ENCODE measurements around the gene CRELD2.

CRELD2 gene, protein sequence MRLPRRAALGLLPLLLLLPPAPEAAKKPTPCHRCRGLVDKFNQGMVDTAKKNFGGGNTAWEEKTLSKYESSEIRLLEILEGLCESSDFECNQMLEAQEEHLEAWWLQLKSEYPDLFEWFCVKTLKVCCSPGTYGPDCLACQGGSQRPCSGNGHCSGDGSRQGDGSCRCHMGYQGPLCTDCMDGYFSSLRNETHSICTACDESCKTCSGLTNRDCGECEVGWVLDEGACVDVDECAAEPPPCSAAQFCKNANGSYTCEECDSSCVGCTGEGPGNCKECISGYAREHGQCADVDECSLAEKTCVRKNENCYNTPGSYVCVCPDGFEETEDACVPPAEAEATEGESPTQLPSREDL

DNA sequence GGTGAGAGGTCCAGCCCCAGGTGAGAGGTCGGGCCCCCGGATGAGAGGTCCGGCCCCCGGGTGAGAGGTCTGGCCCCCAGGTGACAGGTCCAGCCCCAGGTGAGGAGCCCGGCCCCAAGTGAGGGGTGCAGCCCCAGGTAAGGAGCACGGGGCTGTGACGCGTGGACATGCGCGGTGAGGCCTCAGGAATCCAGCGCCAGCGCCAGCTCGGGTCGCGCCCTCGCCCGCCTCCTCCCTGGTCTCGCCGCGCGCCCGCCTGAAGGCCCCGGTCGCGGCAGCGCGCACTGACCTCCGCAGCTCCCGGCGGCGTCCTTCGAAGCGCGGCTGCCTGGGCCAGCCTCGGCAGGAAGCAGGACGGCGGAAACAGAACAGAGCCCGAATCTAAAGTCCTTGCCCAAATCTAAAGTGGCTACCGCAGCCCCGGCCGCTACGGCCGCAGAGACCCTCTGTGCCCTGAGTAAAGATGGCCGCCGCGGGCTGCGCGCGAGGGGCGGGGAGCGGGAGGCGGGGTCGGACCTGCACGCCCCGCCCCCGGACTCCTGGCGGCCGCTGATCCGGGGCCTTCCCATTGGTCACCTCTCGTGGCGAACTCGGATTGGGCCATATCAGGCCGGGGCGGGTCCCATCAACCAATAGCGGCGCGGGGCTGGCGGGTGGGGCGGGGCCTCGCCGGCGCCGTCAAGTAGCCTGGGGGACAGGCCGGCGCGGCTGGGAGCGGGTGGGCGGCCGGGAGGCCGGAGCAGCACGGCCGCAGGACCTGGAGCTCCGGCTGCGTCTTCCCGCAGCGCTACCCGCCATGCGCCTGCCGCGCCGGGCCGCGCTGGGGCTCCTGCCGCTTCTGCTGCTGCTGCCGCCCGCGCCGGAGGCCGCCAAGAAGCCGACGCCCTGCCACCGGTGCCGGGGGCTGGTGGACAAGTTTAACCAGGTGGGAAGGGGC lies at the start of gene CRELD2, which contains the start of gene ALG12:
TSS of gene CRELD2 (plus strand) at position 661 of the 937 bp plus-strand sequence. CDS start at position 797, 136 bp downstream.
TSS of gene ALG12 (minus strand) at position 465 of the 937 bp plus-strand sequence. CDS start 4,673 bp downstream, outside the sequence.
- peak; percentile 95 for DNase-seq
- Histone ChIP-seq H3K9ac (ENCODE audit: low read length) (peak within 1 kb of the TSS; percentile 88), H3K4me3 (ENCODE audit: low read length) (peak within 1 kb of the TSS; percentile 90), H3K4me1 (ENCODE audit: low read length) (peaks cover 7% of the 10 kb centered on the region; the same call in 1 of the 2 replicates), H3K9me3 (replicated peaks; ENCODE audit: insufficient read depth, low read length) (no peaks in the 10 kb centered on the region), H3K27me3 (replicated peaks; ENCODE audit: insufficient read depth, low read length) (no peaks in the 10 kb centered on the region), H3K27ac (ENCODE audit: low read length) (peak within 1 kb of the TSS; percentile 76; the same call in 1 of the 2 replicates), H3K36me3 (replicated peaks; ENCODE audit: insufficient read depth, low read length) (no peaks in the 10 kb centered on the region), H3K9me2 (replicated peaks; ENCODE audit: insufficient read depth, low read length) (no peaks in the 10 kb centered on the region), H3F3A (ENCODE audit: insufficient read depth, low read length) (no peaks in the 10 kb centered on the region), H3K4me2 (ENCODE audit: low read depth, low read length) (peak within 1 kb of the TSS; percentile 98), H4K20me1 (ENCODE audit: insufficient read depth, low read length) (no peaks in the 10 kb centered on the region), H2AFZ (ENCODE audit: low read length) (peak within 1 kb of the TSS; percentile 96), H3K79me2 (ENCODE audit: low read length) (peaks cover 19% of the 10 kb centered on the region)
- TF ChIP-seq EZH2 (optimal IDR thresholded peaks at IDR 0.05; ENCODE audit: low read depth, low read length): no peak
- TF ChIP-seq EZH2phosphoT487 (IDR thresholded peaks at IDR 0.05; ENCODE audit: low read length): no peak
- TF ChIP-seq, protein P1, sequence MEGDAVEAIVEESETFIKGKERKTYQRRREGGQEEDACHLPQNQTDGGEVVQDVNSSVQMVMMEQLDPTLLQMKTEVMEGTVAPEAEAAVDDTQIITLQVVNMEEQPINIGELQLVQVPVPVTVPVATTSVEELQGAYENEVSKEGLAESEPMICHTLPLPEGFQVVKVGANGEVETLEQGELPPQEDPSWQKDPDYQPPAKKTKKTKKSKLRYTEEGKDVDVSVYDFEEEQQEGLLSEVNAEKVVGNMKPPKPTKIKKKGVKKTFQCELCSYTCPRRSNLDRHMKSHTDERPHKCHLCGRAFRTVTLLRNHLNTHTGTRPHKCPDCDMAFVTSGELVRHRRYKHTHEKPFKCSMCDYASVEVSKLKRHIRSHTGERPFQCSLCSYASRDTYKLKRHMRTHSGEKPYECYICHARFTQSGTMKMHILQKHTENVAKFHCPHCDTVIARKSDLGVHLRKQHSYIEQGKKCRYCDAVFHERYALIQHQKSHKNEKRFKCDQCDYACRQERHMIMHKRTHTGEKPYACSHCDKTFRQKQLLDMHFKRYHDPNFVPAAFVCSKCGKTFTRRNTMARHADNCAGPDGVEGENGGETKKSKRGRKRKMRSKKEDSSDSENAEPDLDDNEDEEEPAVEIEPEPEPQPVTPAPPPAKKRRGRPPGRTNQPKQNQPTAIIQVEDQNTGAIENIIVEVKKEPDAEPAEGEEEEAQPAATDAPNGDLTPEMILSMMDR (IDR thresholded peaks at IDR 0.05; ENCODE audit: low read length): no peak

- TF ChIP-seq, protein P1 (IDR thresholded peaks at IDR 0.05; ENCODE audit: low read length): no peak
- TF ChIP-seq EZH2phosphoT487 (IDR thresholded peaks at IDR 0.05; ENCODE audit: low read length) (no peak), EZH2 (optimal IDR thresholded peaks at IDR 0.05; ENCODE audit: low read depth, low read length) (no peak)
- no peaks in the 10 kb centered on the region for H4K20me1 ChIP-seq (ENCODE audit: insufficient read depth, low read length)
Measured at GRCh38 chr22:49869086-49869830, 49.2 kb upstream of the CRELD2 start.

More at GRCh38 chr22:49869086-49869830, 49.2 kb upstream of the CRELD2 start:
- no peaks in the 10 kb centered on the region for H3K4me1 ChIP-seq (ENCODE audit: low read length)
- DNase-seq: no peak
- H3K27ac ChIP-seq (ENCODE audit: low read length): no peak overlapping the region
- no peak overlapping the region for H3K4me3 ChIP-seq (ENCODE audit: low read length)
- no peak overlapping the region for H2AFZ ChIP-seq (ENCODE audit: low read length)
- peaks cover 96% of the 10 kb centered on the region for H3K79me2 ChIP-seq (ENCODE audit: low read length)
- 0 out of 2 replicates have a peak, but pooled peaks cover 3% of the 10 kb centered on the region for H3K36me3 ChIP-seq (replicated peaks; ENCODE audit: insufficient read depth, low read length)
- no peaks in the 10 kb centered on the region for H3K27me3 ChIP-seq (replicated peaks; ENCODE audit: insufficient read depth, low read length)
- H3K9ac ChIP-seq (ENCODE audit: low read length): no peak overlapping the region
- no peaks in the 10 kb centered on the region for H3K9me2 ChIP-seq (replicated peaks; ENCODE audit: insufficient read depth, low read length)
- no peak overlapping the region for H3K4me2 ChIP-seq (ENCODE audit: low read depth, low read length)
- no peaks in the 10 kb centered on the region for H3K9me3 ChIP-seq (replicated peaks; ENCODE audit: insufficient read depth, low read length)
- H3F3A ChIP-seq (ENCODE audit: insufficient read depth, low read length): no peaks in the 10 kb centered on the region

Data from MM.1S (cell line).